ENCODE data around the gene HID1.
"Not testable (repeated sequence)": the region's sequence is repeated elsewhere in the genome, so short reads cannot be mapped to it uniquely, and the experiment has no call there.

HID1 gene

DNA sequence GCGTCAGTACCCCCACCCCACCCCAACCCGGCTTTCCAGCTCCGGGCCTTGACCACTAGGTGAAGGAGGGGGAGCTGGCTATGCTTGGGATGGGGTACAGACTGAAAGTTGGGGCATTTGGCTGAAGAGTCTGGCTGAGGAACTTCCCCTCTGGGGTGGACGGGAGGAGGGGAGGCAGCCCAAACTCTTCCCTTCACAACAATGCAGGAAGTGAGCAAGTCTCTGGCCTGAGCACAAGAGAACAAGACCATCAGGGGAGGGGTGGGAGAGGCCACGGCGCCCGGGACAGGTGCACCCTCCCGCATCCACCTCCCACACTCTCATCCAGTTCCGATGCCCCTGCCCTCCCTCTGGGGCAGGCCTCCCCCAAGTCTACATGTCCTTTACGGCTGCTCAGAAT is 55.1 kb downstream of the HID1 start:
- Histone ChIP-seq H3K4me1 (ENCODE audit: low read depth, poor library complexity, severe bottlenecking) (no peaks in the 10 kb centered on the region), H3K9ac (no peak overlapping the region), H2AFZ (ENCODE audit: low read depth) (no peak overlapping the region), H4K20me1 (ENCODE audit: insufficient read depth) (no peaks in the 10 kb centered on the region), H3K27ac (no peak overlapping the region), H3K79me2 (ENCODE audit: insufficient read depth, low read depth) (no peaks in the 10 kb centered on the region), H3K4me3 (IDR thresholded peaks at IDR 0.05; ENCODE audit: insufficient read depth, low read depth, low read length) (no peak overlapping the region), H3K4me2 (no peak overlapping the region), H3K36me3 (ENCODE audit: insufficient read depth) (no peaks in the 10 kb centered on the region), H3K27me3 (ENCODE audit: insufficient read depth, low read depth) (peaks cover 39% of the 10 kb centered on the region)
- TF ChIP-seq, protein P1, sequence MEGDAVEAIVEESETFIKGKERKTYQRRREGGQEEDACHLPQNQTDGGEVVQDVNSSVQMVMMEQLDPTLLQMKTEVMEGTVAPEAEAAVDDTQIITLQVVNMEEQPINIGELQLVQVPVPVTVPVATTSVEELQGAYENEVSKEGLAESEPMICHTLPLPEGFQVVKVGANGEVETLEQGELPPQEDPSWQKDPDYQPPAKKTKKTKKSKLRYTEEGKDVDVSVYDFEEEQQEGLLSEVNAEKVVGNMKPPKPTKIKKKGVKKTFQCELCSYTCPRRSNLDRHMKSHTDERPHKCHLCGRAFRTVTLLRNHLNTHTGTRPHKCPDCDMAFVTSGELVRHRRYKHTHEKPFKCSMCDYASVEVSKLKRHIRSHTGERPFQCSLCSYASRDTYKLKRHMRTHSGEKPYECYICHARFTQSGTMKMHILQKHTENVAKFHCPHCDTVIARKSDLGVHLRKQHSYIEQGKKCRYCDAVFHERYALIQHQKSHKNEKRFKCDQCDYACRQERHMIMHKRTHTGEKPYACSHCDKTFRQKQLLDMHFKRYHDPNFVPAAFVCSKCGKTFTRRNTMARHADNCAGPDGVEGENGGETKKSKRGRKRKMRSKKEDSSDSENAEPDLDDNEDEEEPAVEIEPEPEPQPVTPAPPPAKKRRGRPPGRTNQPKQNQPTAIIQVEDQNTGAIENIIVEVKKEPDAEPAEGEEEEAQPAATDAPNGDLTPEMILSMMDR (conservative IDR thresholded peaks at IDR 0.05; ENCODE audit: low read depth, low read length), result no peak

DNA sequence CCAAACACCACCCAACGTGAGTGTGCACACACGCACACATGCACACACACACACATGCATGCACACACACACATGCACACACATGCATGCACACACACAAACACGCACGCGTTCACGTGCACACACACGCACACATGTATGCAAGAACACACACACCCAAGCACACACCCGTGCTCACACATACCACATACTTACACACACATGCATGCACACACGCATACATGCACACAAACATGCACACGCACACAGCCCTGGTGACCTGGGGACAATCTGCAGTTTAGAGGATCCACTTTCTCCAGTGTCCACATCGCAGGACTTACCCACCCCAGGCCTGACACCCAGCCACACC is 55.7 kb downstream of the HID1 start:
- TF ChIP-seq, protein P1 (conservative IDR thresholded peaks at IDR 0.05; ENCODE audit: low read depth, low read length), result no peak
- Histone ChIP-seq H3K9ac (no peak overlapping the region), H3K36me3 (ENCODE audit: insufficient read depth) (no peaks in the 10 kb centered on the region)

DNA sequence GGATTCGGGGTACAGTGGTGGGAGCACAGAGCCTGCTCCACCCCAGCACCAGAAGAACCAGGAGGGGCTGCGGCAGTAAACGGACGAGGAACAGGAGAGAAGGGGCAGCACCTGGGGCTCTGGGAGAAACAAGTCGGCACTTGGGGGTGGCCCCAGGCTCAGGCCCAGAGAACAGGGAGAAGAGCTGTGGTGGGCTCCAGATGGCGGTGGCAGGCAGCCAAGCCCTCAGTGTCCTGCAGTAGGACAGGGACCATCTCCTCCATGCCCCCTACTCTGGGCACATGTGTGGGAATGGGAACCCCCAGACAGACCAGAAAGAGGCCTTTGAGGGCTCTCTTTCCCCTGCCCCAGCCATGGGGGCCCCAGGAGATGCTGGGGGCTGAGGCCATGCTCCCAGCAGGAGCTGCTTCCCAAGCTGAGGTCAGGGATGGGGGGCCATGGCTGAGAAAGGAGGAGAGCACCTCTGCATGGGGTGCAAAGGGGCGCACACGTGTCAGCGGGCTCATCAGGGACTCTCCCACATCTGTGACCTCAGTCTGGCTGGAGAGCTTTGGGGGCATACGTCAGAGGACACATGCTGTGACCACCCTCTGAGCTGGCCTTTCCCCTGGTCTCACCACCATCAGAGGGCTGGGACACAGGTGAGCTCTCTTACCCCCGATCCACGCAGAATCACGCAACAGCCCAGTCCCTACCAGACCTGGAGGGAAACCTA is 56.3 kb downstream of the HID1 start:
- Histone ChIP-seq H3K36me3 (ENCODE audit: insufficient read depth) (no peaks in the 10 kb centered on the region), H3K4me1 (ENCODE audit: low read depth, poor library complexity, severe bottlenecking) (no peaks in the 10 kb centered on the region), H2AFZ (ENCODE audit: low read depth) (no peak overlapping the region), H3K4me3 (IDR thresholded peaks at IDR 0.05; ENCODE audit: insufficient read depth, low read depth, low read length) (no peak overlapping the region), H3K4me2 (no peak overlapping the region), H3K27me3 (ENCODE audit: insufficient read depth, low read depth) (peaks cover 40% of the 10 kb centered on the region; the same call in 1 of the 2 replicates), H3K79me2 (ENCODE audit: insufficient read depth, low read depth) (no peaks in the 10 kb centered on the region), H4K20me1 (ENCODE audit: insufficient read depth) (no peaks in the 10 kb centered on the region), H3K27ac (no peak overlapping the region), H3K9ac (no peak overlapping the region)
- TF ChIP-seq, protein P1 (conservative IDR thresholded peaks at IDR 0.05; ENCODE audit: low read depth, low read length), result no peak

More for the DNA sequence above, 55.7 kb downstream of the HID1 start:
- H3K27ac ChIP-seq, result no peak overlapping the region
- H3K4me3 ChIP-seq (IDR thresholded peaks at IDR 0.05; ENCODE audit: insufficient read depth, low read depth, low read length), result no peak overlapping the region
- no peaks in the 10 kb centered on the region for H3K4me1 ChIP-seq (ENCODE audit: low read depth, poor library complexity, severe bottlenecking)
- H3K4me2 ChIP-seq, result no peak overlapping the region
- no peaks in the 10 kb centered on the region for H4K20me1 ChIP-seq (ENCODE audit: insufficient read depth)
- peaks cover 38% of the 10 kb centered on the region; the same call in 1 of the 2 replicates for H3K27me3 ChIP-seq (ENCODE audit: insufficient read depth, low read depth)
- no peak overlapping the region for H2AFZ ChIP-seq (ENCODE audit: low read depth)
- no peaks in the 10 kb centered on the region for H3K79me2 ChIP-seq (ENCODE audit: insufficient read depth, low read depth)

DNA sequence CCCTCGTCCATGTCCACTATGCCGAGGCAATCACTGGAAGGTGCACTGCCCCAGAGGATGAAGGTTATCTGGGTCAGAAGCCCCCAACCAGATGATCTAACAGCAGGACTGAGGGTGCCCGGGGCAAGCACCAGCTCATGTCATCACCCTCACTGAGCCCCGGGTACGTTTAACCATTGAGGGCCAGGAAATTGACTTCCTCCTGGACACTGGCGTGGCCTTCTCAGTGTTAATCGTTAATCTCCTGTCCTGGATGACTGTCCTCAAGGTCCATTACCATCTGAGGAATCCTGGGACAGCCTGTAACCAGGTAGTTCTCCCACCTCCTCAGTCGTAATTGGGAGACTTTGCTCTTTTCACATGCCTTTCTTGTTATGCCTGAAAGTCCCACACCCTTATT is 61.1 kb downstream of the HID1 start:
- H3K9ac ChIP-seq; H3K79me2 ChIP-seq (ENCODE audit: insufficient read depth, low read depth); H2AFZ ChIP-seq (ENCODE audit: low read depth); H4K20me1 ChIP-seq (ENCODE audit: insufficient read depth); H3K4me2 ChIP-seq; H3K36me3 ChIP-seq (ENCODE audit: insufficient read depth); H3K4me1 ChIP-seq (ENCODE audit: low read depth, poor library complexity, severe bottlenecking); H3K27ac ChIP-seq; H3K4me3 ChIP-seq (IDR thresholded peaks at IDR 0.05; ENCODE audit: insufficient read depth, low read depth, low read length): not testable (repeated sequence)
- peaks cover 63% of the 10 kb centered on the region for H3K27me3 ChIP-seq (ENCODE audit: insufficient read depth, low read depth)

DNA sequence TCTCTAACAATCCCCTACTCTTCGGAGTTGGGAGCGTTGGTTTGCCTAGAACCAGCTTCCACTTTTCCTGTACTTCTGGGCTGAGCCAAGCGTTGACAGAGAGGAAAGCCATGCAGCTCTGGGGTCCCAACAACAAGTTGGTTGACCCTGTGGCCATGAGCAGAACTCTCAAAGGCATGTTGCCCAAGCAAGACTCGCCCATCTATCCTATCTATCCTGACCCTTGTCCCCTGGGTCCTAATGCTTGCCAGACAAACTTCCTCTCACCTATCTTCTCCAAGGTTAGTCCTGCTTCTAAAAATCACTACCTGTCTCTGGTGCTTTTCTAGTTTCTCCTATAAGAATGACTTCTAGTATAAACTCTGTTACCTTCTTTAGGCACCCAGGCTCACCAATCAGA is 63.5 kb downstream of the HID1 start:
- H4K20me1 ChIP-seq (ENCODE audit: insufficient read depth); H3K4me3 ChIP-seq (IDR thresholded peaks at IDR 0.05; ENCODE audit: insufficient read depth, low read depth, low read length); H3K4me1 ChIP-seq (ENCODE audit: low read depth, poor library complexity, severe bottlenecking); H3K36me3 ChIP-seq (ENCODE audit: insufficient read depth); H3K79me2 ChIP-seq (ENCODE audit: insufficient read depth, low read depth); H3K27ac ChIP-seq; H2AFZ ChIP-seq (ENCODE audit: low read depth); H3K4me2 ChIP-seq; H3K9ac ChIP-seq: not testable (repeated sequence)
- peaks cover 70% of the 10 kb centered on the region for H3K27me3 ChIP-seq (ENCODE audit: insufficient read depth, low read depth)
